CD4-positive, alpha-beta T cell treated with Interferon alpha-2 for 1 hour (primary cell): ENCODE results near the gene RCOR2.

Source experiments
- DNase-seq, 2 donors: peaks; one replicate each; pipeline ENCODE4 v3.0.0-alpha.2; 2020 to 2022

The RCOR2 gene

GRCh38 chr11:63922673-63923192 lies 5.8 kb upstream of the RCOR2 start:
- DNase-seq = no peak

- DNase-seq = peak in 1 of 2 donors; percentile 36
Observed at GRCh38 chr11:63920939-63921417, 4.0 kb upstream of the RCOR2 start.

- DNase-seq = no peak
Observed at GRCh38 chr11:63920126-63920938, 3.4 kb upstream of the RCOR2 start.

- DNase-seq = no peak
Observed at GRCh38 chr11:63919267-63920125, 2.5 kb upstream of the RCOR2 start.

- no peak for DNase-seq
Observed at GRCh38 chr11:63918507-63919191, 1.7 kb upstream of the RCOR2 start.

- peak; percentile 19 to 44 for DNase-seq
Observed at GRCh38 chr11:63917692-63918506, 935 bp upstream of the RCOR2 start.

GRCh38 chr11:63915961-63916836 lies 765 bp downstream of the RCOR2 start:
- DNase-seq = peak in 1 of 2 donors; percentile 30

GRCh38 chr11:63914896-63915691 lies 1.9 kb downstream of the RCOR2 start:
- no peak for DNase-seq

- DNase-seq = no peak
Observed at GRCh38 chr11:63913866-63914830, 2.8 kb downstream of the RCOR2 start.

GRCh38 chr11:63912678-63913077 lies 4.3 kb downstream of the RCOR2 start:
- DNase-seq = no peak

- no peak for DNase-seq
Observed at GRCh38 chr11:63911876-63912275, 5.1 kb downstream of the RCOR2 start.

GRCh38 chr11:63911440-63911839 lies 5.5 kb downstream of the RCOR2 start:
- no peak for DNase-seq

- DNase-seq = no peak
Observed at GRCh38 chr11:63910675-63911074, 6.3 kb downstream of the RCOR2 start.

- no peak for DNase-seq
Observed at GRCh38 chr11:63909591-63910506, 7.1 kb downstream of the RCOR2 start.

- DNase-seq = no peak
Observed at GRCh38 chr11:63908631-63909401, 8.1 kb downstream of the RCOR2 start.

GRCh38 chr11:63907808-63908530 lies 9.0 kb downstream of the RCOR2 start:
- no peak for DNase-seq
